NCI-H2227 treated with DMSO at 0.1 percent for 48 hours (cell line): ENCODE results near the gene C4orf50.

Source experiments
- DNase-seq: peaks from one replicate; lab custom pipeline; 2025; lab: John Stamatoyannopoulos, UW

The C4orf50 gene

DNA sequence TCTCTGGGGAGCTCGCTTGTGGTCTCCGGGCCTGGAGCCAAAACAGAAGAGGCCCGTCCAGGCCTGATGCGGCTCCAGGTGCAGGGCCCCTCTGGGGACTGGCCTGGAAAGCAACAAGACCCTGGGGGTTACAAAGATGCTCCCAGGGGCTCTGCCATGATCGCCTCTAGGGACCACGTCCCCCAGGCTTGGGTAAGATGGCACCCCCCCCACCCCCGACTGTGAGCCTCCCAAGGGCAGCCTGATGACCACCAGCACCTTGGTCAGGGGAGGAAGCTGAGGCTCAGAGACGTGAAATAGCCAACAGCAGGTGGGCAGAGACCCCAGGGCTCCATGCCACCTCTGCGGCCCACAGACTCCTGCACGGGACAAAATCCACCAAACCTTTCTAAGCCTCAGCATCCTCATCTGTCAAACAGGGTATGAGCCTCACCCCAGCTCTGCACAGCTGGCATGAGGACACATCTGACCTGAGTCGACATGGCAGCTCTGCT lies 25.4 kb downstream of the C4orf50 start:
- DNase-seq = no peak

DNA sequence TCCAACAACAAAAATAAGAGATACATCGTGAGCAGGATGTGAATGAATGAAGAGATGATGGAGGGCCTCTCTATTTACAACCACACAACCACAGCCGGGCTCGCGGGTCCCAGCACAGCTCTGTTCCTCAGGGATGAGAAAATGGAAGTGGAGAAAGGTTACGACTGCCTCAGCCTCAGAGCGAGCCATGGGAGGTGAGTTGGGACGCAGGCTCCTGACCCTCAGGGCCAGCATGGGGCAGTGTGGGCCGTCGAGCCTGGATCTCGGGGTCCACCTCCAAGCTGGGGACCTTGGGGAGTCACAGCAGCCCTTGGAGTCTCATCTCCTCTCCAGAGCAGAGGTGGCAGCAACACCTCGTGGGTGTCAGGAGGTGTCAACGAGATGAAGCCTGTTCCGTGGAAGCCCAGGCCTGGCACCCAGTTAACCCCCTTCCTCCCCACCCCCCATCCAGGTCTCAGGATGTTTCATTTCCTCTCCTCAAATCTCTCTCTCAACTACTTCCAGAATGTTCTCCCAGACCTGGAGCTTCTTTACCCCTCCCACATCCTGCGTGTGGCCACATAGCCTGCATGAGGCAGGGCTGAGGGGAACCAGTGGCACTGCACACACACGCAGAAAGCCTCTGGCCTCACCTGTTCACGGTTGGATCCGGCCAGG lies 25.9 kb downstream of the C4orf50 start:
- DNase-seq = no peak

DNA sequence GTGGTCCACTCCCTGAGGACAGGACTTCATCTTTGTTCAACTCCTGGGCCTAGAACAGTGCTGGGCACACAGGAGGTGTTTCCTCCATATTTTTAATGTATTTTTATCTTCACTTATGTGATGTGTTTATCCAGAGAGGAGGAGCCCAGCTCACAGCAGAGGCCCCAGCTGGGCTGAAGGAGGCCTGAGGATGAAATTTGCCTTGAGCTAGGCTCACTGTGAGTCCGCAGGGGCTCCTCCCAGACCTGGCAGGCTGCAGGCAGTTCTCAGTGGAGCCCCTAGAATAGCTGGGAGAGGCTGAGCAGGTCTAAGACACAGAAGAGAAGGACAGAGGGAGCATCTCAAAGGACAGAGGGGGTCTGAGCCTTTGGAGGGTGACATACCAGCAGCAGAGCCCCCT lies 26.8 kb downstream of the C4orf50 start:
- DNase-seq = no peak

DNA sequence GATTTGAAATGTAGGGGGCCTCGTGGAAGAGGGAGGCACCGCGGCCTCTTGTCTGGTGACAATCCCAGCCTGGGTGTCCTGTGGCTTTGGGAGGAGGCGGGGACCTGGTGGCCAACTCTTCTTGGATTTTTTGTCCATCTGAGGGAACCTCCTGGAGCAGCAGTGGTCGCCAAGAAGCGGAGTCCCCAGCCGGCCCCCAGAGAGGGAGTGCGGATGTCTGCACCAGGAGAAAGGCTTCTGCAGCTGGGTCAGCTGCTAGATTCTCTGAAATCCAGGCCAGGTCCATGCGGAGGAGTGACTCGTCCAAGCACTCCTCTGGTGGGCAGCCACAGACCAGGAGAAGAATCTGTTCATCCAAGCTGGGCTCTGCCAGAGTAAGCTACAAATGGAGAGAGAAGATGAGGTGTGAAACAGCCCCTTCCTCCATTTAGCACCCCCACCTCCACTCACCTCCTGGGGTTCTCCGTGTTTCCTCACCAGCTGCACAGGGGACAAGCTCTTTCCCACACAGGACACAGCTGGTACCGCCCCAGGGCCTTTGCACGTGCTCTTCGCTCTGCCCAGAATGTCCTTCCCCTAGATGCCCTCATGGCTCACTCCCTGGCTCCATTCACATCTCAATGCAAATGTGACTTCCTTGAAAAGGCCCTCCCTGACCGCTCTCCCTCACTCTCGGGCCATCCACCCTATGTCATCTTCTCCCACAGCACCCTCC lies 27.6 kb downstream of the C4orf50 start:
- DNase-seq = no peak

GRCh38 chr4:5989236-5990225 lies 28.7 kb downstream of the C4orf50 start:
- no peak for DNase-seq

GRCh38 chr4:5988086-5988845 lies 30.0 kb downstream of the C4orf50 start:
- no peak for DNase-seq

DNA sequence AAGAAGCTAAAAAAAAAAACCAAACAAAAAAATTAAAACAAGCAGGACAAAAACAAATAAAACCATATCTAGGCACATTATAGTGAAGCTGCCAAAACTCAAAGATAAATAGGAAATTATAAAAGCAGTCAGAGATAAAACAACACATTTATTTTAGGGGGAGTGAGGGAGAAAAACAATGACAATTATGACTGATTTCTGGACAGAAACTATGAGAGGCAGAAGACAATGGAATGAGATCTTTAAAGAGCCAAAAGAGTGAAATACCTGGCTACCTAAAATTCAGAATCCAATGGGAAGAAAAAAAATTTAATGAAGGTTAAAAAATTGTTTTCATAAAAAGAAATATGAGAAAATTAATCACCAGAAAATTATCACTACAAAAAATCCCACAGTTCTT lies 33.4 kb downstream of the C4orf50 start:
- DNase-seq = no peak

- no peak for DNase-seq
These were observed 35.9 kb downstream of the C4orf50 start for GRCh38 chr4:5982156-5982973.

- peak; percentile 54 for DNase-seq
These were observed 37.6 kb downstream of the C4orf50 start for GRCh38 chr4:5980436-5981155.

- no peak for DNase-seq
These were observed 38.2 kb downstream of the C4orf50 start for GRCh38 chr4:5979981-5980380.

DNA sequence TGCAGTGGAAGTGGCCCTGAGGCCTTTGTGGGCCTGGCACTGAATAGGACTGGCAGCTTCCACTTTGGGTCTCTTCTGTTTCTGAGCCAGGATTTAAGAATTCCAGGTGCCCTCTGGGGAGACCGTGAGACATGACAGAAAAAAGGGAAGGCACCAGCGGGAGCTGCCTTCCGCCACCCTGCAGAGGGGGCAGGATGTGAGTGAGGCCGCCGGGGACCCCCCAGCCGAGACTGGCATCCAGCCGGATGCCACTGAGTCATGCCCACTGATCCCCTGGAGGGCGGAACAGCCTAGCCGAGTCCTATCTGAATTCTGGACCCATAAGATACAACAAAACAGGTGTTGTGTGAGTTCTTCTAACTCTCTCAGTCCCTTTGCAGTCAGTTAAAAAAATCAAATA lies 41.3 kb downstream of the C4orf50 start:
- no peak for DNase-seq

DNA sequence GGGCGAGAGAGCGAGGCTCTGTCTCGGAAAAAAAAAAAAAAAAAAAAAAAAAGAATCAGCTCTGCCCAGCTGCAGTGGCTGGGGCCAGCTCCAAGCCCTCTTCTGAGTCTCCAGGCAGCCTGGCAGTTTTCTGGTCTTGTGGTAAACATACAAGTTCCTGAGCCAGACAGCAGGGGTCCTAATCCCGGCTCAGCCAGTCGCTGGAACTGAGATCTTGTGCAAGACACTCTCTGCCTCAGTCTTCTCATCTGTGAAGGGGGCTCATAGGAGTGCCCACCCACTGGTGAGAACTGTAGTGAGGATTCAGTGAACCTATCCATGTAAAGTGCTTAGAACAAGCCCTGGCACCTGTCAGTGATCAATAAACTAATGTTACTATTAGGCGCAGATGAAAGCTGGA lies 41.8 kb downstream of the C4orf50 start:
- no peak for DNase-seq

GRCh38 chr4:5974321-5974720 lies 43.9 kb downstream of the C4orf50 start:
- DNase-seq = no peak

GRCh38 chr4:5973486-5974220 lies 44.6 kb downstream of the C4orf50 start:
- no peak for DNase-seq

- DNase-seq = no peak
These were observed 45.2 kb downstream of the C4orf50 start for GRCh38 chr4:5973033-5973432.

DNA sequence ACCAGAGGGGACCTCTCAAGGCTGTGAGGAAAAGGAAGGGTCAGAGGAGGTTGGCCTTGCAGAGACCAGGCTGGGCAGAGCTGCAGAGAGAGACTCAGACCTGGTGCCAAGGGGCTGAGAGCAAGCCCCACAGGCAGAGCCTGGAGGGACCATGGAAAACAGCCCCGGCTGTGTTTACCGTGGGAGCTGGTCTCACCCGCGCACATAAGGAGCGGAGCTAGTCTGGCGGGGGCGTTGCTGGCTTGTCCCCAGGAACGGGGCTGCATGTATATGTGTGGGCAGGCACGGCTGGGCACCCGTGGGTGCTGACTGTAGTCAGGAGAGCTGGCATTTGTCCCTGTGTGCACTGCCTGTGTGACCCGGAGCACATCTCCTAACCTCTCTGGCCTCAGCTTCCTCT lies 45.7 kb downstream of the C4orf50 start:
- no peak for DNase-seq

DNA sequence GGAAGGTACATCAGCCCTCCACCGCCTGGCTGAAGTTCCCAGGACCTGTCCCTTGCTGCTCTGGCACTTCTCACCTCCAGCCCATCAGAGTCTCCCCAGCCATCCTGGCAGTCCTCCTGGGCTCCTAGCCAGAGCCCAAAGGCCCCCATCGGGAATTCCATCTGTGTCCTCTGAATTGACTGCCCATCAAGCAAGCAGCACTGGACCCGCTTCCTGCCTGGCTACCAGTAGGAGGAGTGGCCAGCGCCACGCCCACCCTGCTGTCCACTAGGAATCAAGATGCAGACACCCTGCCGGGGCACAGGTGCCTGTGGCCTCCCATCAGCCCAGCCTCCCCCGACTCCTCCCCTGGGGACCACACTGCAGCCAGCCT lies 47.2 kb downstream of the C4orf50 start:
- DNase-seq = no peak

DNA sequence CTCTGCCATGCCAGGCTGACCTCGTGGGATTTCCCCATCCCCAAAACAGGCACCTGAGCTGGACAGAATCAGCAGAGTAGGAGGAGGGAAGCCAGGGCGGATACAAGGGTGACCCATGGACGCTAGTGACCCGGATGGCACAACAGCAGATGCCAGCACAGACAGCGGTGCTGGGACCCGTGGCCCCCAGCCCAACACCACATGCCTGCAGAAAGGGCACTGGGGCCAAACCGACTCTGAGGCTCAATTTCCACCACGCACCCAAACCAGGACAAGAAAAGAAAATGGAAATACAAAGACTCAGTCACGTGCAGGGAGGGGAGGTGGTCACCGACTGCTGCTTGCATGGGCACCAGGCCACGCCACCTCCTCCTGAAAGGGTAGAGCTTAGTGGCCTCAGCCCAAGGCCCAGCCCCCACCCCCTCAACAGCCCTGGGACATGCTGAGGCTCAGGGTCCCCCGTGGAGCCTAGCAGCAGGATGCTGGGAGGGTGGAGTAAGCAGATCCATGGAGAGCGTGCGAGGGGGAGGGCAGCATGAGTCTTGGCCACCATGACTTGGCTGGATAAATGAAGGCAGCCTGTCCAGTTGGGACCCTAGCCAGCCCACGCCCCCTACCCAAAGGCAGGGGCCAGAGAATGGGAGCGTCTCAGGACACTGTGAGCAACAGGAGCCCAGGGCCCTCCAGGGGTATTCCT lies 47.7 kb downstream of the C4orf50 start:
- DNase-seq = no peak

DNA sequence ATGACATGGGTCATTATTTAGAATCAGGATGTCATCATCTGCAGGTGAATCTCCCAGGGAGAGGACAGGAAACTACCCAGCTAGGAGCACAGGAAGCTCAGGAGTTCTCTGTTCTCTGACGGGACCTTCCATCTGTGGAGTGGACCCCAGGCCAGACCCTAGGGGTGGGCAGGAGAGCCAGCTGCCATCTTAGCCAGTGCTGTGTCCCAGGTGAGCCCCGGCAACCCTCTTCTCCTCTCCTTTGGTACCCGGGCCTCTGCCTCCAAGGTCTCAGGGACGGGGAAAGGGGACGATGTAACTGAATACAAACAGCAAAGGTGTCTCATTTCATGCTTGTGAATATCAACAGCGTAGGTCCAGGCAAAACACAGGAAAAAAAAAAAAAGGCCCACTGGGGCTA lies 48.5 kb downstream of the C4orf50 start:
- DNase-seq = no peak
